SU-DHL-6 (cell line): ENCODE data around the gene TMEM252.

Source experiments
- H2AFZ ChIP-seq: fragments of 200-600 bp; sonication (generic); 2 replicates; pipeline ENCODE4 v1.6.1; 2014; ENCODE audit warnings: low read depth, mild to moderate bottlenecking, moderate library complexity, mixed read lengths, antibody characterized with exemption, low read length; ENCODE audit not compliant: severe bottlenecking
- H3F3A ChIP-seq: fragments of 200-600 bp; shearing (Covaris generic); 2 replicates; pipeline ENCODE4 v1.6.0; 2016; ENCODE audit warnings: antibody characterized with exemption, mild to moderate bottlenecking; ENCODE audit not compliant: insufficient read depth
- H3K27ac ChIP-seq: fragments of 200-600 bp; sonication (generic); 2 replicates; pipeline ENCODE4 v1.5.1; 2016; ENCODE audit warnings: low read depth, mild to moderate bottlenecking, low read length, moderate library complexity, mixed read lengths
- H3K27me3 ChIP-seq: fragments of 200-600 bp; sonication (generic), shearing (Covaris generic); 2 replicates; pipeline ENCODE4 v1.6.0; 2014; ENCODE audit warnings: mild to moderate bottlenecking, low read length
- H3K36me3 ChIP-seq: fragments of 200-600 bp; sonication (generic); 2 replicates; pipeline ENCODE4 v1.6.1; 2014; ENCODE audit warnings: mild to moderate bottlenecking, low read length, mixed read lengths
- H3K4me2 ChIP-seq: fragments of 300-600, 200-600 bp; shearing (Covaris generic), sonication (generic); 2 replicates; pipeline ENCODE4 v1.6.0; 2014; ENCODE audit warnings: low read length, low read depth, mild to moderate bottlenecking; ENCODE audit not compliant: poor library complexity, severe bottlenecking
- H3K4me3 ChIP-seq: fragments of 200-600 bp; sonication (generic); 2 replicates; pipeline ENCODE4 v1.5.1; 2014; ENCODE audit warnings: antibody characterized with exemption, low read length, mild to moderate bottlenecking, mixed read lengths; ENCODE audit not compliant: insufficient read depth, poor library complexity, severe bottlenecking
- H3K79me2 ChIP-seq: fragments of 200-600 bp; sonication (generic); 2 replicates; pipeline ENCODE4 v1.6.1; 2014; ENCODE audit warnings: mild to moderate bottlenecking, low read length, moderate library complexity; ENCODE audit not compliant: insufficient read depth
- H3K9ac ChIP-seq: fragments of 200-600 bp; sonication (generic); 2 replicates; pipeline ENCODE4 v1.7.0; 2014; ENCODE audit warnings: mild to moderate bottlenecking, low read length
- H3K9me2 ChIP-seq: fragments of 200-600 bp; sonication (generic); replicated peaks from 2 replicates; pipeline ENCODE4 v1.6.1; 2014; ENCODE audit warnings: low read length; ENCODE audit not compliant: insufficient read depth
- H3K9me3 ChIP-seq: fragments of 200-600 bp; sonication (generic); 2 replicates; pipeline ENCODE4 v1.6.1; 2014; ENCODE audit warnings: low read length, mixed read lengths; ENCODE audit not compliant: insufficient read depth
- H4K20me1 ChIP-seq: fragments of 200-600 bp; sonication (generic); 2 replicates; pipeline ENCODE4 v1.6.1; 2014; ENCODE audit warnings: low read depth, mild to moderate bottlenecking, antibody characterized with exemption, low read length, moderate library complexity, mixed read lengths
- EZH2phosphoT487 ChIP-seq: fragments of 200-600 bp; sonication (generic), shearing (Covaris generic); conservative IDR thresholded peaks from 2 replicates; pipeline ENCODE4 v1.6.1; 2018; ENCODE audit warnings: mild to moderate bottlenecking, antibody characterized with exemption, low read length, moderate library complexity, mixed read lengths
- TF ChIP-seq, protein P1 (sequence below): fragments of 200-600 bp; sonication (generic); IDR thresholded peaks from one replicate; pipeline ENCODE4 v1.5.1; 2017; ENCODE audit warnings: antibody characterized with exemption, mild to moderate bottlenecking, low read length, moderate library complexity; ENCODE audit not compliant: insufficient read depth, poor library complexity, severe bottlenecking

TMEM252 gene

DNA sequence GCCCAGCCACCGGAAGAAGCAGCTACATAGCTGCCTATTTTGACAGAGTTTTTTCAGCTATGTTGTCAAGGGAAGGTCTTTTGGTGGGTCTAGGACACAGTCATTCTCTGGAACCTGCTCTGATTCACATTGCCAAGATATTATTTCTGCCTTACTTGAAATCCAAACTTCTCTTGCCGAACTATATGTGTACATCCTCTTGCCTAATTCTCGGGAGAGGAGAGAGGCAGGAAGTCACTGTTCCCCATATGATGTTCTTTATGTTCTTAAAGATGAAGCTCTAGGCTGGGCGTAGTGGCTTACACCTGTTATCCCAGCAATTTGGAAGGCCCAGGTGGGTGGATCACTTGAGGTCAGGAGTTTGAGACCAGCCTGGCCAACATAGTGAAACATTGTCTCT is 8.6 kb downstream of the TMEM252 start:
- H3K4me2 ChIP-seq, result no peak overlapping the region
- TF ChIP-seq, protein P1, sequence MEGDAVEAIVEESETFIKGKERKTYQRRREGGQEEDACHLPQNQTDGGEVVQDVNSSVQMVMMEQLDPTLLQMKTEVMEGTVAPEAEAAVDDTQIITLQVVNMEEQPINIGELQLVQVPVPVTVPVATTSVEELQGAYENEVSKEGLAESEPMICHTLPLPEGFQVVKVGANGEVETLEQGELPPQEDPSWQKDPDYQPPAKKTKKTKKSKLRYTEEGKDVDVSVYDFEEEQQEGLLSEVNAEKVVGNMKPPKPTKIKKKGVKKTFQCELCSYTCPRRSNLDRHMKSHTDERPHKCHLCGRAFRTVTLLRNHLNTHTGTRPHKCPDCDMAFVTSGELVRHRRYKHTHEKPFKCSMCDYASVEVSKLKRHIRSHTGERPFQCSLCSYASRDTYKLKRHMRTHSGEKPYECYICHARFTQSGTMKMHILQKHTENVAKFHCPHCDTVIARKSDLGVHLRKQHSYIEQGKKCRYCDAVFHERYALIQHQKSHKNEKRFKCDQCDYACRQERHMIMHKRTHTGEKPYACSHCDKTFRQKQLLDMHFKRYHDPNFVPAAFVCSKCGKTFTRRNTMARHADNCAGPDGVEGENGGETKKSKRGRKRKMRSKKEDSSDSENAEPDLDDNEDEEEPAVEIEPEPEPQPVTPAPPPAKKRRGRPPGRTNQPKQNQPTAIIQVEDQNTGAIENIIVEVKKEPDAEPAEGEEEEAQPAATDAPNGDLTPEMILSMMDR, result no peak
- TF ChIP-seq EZH2phosphoT487, result no peak
- H3K9me3 ChIP-seq, result no peaks in the 10 kb centered on the region
- no peaks in the 10 kb centered on the region for H3K36me3 ChIP-seq
- no peak overlapping the region for H2AFZ ChIP-seq
- H3K9ac ChIP-seq, result no peak overlapping the region
- no peak overlapping the region for H3K4me3 ChIP-seq
- no peaks in the 10 kb centered on the region for H4K20me1 ChIP-seq
- H3K27me3 ChIP-seq, result no peaks in the 10 kb centered on the region
- H3K79me2 ChIP-seq, result no peaks in the 10 kb centered on the region
- no peaks in the 10 kb centered on the region for H3K9me2 ChIP-seq
- no peak overlapping the region for H3K27ac ChIP-seq
- no peaks in the 10 kb centered on the region for H3F3A ChIP-seq

DNA sequence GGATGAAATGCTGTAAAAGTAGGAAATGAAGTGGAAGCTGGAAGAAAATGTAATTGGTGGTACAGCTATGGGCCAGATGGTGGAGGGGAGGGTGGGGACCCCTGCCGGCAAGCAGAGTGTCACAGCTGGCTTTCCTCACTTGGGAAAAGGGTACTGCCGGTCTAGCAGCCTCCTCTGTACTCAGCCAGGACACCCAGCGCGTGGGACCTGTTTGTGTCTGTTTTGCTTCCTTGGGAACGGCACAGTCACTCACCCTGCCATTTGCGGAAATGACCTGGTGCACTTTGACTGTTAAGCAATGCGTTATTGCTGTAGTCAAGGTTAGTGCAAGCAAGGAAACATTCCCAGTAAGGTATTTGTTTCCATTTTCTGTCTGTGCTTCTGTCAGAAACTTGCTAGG is 10.1 kb downstream of the TMEM252 start:
- Histone ChIP-seq H3K27me3 (no peaks in the 10 kb centered on the region), H3K27ac (no peak overlapping the region), H4K20me1 (no peaks in the 10 kb centered on the region), H3F3A (no peaks in the 10 kb centered on the region), H3K9ac (no peak overlapping the region), H3K79me2 (no peaks in the 10 kb centered on the region), H3K4me2 (no peak overlapping the region), H2AFZ (no peak overlapping the region), H3K4me3 (no peak overlapping the region), H3K9me2 (no peaks in the 10 kb centered on the region), H3K36me3 (no peaks in the 10 kb centered on the region), H3K9me3 (no peaks in the 10 kb centered on the region)
- TF ChIP-seq, protein P1, result no peak
- no peak for TF ChIP-seq EZH2phosphoT487

GRCh38 chr9:68523367-68523936 is 17.2 kb downstream of the TMEM252 start:
- Histone ChIP-seq H3K27me3 (no peaks in the 10 kb centered on the region), H3K4me2 (no peak overlapping the region), H3K9me2 (no peaks in the 10 kb centered on the region), H3K4me3 (no peak overlapping the region), H2AFZ (no peak overlapping the region), H3K79me2 (no peaks in the 10 kb centered on the region), H3K36me3 (no peaks in the 10 kb centered on the region), H3F3A (no peaks in the 10 kb centered on the region), H3K9ac (no peak overlapping the region), H4K20me1 (no peaks in the 10 kb centered on the region), H3K27ac (no peak overlapping the region), H3K9me3 (no peaks in the 10 kb centered on the region)
- TF ChIP-seq EZH2phosphoT487, result no peak
- TF ChIP-seq, protein P1, result no peak

DNA sequence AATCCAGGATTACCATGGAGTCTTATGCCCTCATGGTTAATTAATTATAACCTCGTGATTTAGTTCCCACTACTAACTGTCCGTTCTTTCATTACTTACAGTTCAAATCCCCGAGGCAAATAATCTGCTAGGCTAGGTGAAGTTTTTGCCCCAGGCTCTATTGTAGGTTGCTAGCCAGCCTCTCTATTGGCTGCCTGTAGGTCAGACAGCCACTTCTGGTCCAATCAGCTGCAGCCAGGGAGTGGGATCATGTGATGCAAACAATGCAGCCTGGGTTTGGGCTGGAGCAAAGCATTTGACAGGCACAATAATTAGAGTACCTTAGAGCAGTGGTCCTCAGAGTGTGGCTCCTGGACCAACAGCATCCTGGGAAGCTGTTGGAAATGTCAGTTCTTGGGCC is 17.7 kb downstream of the TMEM252 start:
- Histone ChIP-seq H3K4me3 (no peak overlapping the region), H3K36me3 (no peaks in the 10 kb centered on the region), H3K9me3 (no peaks in the 10 kb centered on the region), H3K79me2 (no peaks in the 10 kb centered on the region), H3K27ac (no peak overlapping the region), H3K4me2 (no peak overlapping the region), H3K27me3 (no peaks in the 10 kb centered on the region), H2AFZ (no peak overlapping the region), H3F3A (no peaks in the 10 kb centered on the region), H3K9me2 (no peaks in the 10 kb centered on the region), H3K9ac (no peak overlapping the region), H4K20me1 (no peaks in the 10 kb centered on the region)
- TF ChIP-seq, protein P1, result no peak
- no peak for TF ChIP-seq EZH2phosphoT487
